Ectodermal cell (in vitro differentiated cells): ENCODE data around the gene OPRL1.
"Not testable (repeated sequence)": the region's sequence is repeated elsewhere in the genome, so short reads cannot be mapped to it uniquely, and the experiment has no call there.

ENCODE experiments used
- H3K27ac ChIP-seq: 2 replicates; pipeline ENCODE4 v1.7.0; 2013; ENCODE audit warnings: mild to moderate bottlenecking, low read depth, low read length; ENCODE audit not compliant: insufficient read depth, poor library complexity, severe bottlenecking
- H3K27me3 ChIP-seq: 2 replicates; pipeline ENCODE4 v1.7.0; 2013; ENCODE audit warnings: mild to moderate bottlenecking, low read length; ENCODE audit not compliant: insufficient read depth, control insufficient read depth, poor library complexity, severe bottlenecking
- H3K36me3 ChIP-seq: one replicate; pipeline ENCODE4 v1.7.0; 2013; ENCODE audit warnings: low read length; ENCODE audit not compliant: control insufficient read depth, insufficient read depth
- H3K4me1 ChIP-seq: one replicate; pipeline ENCODE4 v1.7.0; 2013; ENCODE audit warnings: low read length; ENCODE audit not compliant: control insufficient read depth, insufficient read depth
- H3K4me3 ChIP-seq: 2 replicates; pipeline ENCODE4 v1.7.0; 2013; ENCODE audit warnings: low read depth, low read length, control low read depth; ENCODE audit not compliant: insufficient read depth
- H3K9me3 ChIP-seq: 2 replicates; pipeline ENCODE4 v1.7.0; 2013; ENCODE audit warnings: mild to moderate bottlenecking, low read length, moderate library complexity; ENCODE audit not compliant: control insufficient read depth
- WGBS, 2 experiments: methylation state at CpG; one replicate each; pipeline ENCODE4 v1.1.7; 2013; ENCODE audit warnings: missing lambda C conversion rate in 2 of 2; 5-methylcytosine and 5-hydroxymethylcytosine counted together

The OPRL1 gene

DNA sequence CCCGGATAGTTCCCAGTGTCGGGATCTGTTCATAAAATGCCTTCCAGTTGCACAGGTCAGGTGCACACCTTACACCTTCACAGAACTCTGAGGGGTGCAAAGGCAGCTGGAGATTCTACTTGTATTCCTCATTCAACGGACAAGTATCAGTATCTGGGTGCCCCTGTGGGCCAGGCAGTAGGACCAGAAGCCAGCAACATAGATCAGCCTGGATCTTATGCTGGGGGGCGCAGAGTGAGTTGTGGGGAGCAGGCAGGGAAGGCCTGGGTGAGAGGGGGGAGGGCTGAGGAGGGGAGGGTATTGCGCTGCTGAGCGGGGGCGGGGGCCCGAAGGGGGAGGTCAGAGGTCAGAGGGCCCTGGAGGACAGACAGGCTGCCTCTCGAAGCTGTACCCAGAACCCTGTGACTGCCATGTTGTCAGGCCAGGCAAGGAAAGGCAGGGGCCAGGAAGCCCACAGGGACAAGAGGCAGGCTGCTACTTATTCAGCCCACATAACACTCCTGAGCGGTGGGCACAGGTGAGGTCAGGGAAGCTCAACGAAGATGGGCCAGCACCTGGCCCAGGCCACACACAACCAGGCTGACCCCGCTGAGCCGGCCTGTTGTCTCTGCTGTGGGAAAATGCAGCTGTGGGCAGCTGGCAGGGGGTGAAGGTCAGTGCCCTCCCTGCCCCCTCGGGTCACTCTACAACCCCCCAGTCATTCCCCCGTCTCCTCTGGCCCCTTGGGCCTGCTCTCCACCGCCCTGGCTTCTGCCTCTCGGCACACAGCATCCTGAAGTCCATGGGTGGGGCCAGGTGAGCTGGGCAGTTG lies 1.1 kb downstream of the OPRL1 start:
- H3K4me3 ChIP-seq = peak overlapping the region; percentile 59
- H3K27ac ChIP-seq = no peak overlapping the region
- H3K9me3 ChIP-seq = no peaks in the 10 kb centered on the region
- H3K36me3 ChIP-seq = no peaks in the 10 kb centered on the region
- peaks cover 45% of the 10 kb centered on the region for H3K4me1 ChIP-seq
- 84 to 85% methylated on average over 17 of the region's 17 CpGs for WGBS, 2 experiments
- peaks cover 61% of the 10 kb centered on the region for H3K27me3 ChIP-seq

DNA sequence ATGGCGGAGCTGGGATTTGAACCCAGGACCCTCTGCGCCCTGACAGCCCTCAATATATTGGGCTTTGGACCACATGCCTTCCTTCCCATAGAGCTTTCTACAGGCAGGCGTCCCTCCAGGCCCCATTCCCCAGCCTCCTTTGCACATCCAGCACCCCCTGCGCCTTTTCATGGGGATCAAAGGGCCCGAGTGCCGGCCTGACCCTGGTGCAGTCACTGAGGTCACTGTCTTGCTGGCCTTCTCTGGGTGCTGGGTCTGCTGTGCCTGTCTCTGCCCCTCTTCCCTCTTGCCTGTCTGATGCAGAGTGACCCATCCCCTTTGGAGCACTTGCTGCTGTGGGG lies 1.7 kb downstream of the OPRL1 start:
- H3K4me3 ChIP-seq = no peak overlapping the region
- WGBS, 2 experiments = 91 to 92% methylated on average over 6 of the region's 6 CpGs
- H3K27me3 ChIP-seq = peaks cover 66% of the 10 kb centered on the region
- H3K27ac ChIP-seq = no peak overlapping the region
- no peaks in the 10 kb centered on the region for H3K9me3 ChIP-seq
- no peaks in the 10 kb centered on the region for H3K36me3 ChIP-seq
- H3K4me1 ChIP-seq = peaks cover 45% of the 10 kb centered on the region

DNA sequence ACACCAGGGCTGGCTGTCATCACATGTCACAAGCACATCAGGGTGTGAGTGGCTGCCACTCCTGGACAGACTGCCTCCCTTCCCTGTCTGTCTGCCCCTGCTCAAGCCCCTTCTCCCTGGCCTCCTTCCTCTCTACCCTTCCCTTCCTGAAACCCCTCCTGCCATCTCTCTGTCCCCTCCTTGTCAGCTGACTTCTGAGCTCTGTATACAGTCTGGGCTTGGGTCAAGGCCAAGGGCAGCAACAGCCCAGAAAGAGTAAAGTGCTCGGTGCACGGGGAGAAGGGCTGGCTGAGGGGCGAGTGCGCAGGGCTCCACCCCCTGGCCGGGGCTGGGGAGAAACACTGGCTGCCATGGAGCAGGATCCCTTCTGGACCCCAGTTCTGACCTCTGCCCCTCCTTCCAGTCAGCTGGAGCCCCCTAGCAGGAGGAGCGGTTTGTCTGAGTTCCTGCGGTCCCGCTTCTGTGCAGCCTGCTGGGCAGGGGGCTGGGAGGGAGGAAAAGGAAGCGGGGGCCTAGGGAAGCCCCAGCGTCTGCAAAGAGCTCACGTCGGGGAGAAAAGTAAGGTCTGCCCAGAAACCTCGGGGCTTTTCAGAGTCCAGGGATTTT lies 2.3 kb downstream of the OPRL1 start:
- 18 to 21% methylated on average over 13 of the region's 13 CpGs for WGBS, 2 experiments
- Histone ChIP-seq H3K36me3 (no peaks in the 10 kb centered on the region), H3K27me3 (peaks cover 69% of the 10 kb centered on the region), H3K4me3 (no peak overlapping the region), H3K4me1 (peaks cover 45% of the 10 kb centered on the region), H3K27ac (no peak overlapping the region), H3K9me3 (no peaks in the 10 kb centered on the region)

DNA sequence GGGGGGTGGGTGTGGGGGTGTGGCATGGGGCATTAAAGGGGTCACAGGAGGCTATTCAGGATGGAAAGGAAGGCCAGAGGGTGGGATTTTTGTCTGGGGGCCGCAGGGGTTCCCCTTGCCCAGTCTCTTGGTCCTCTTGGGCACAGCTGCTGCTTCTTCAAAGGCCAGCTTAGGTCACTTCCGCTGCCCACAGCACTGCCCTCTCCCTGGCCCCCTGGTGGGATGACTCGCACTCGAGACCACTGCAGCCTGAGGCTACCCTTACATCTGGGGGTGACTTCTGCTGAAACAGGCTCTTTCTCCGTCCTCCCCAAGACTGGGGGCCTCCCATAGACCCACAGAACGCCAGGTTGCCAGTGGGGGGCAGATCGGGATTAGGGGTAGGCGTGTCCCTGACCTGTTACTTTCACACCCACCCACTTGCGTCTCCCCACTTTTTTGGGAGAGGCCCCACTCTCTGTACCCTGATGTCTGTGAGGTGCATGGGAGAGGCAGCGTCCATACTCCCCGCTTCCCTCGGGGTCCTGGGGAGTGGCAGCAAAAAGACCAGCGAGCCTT lies 3.0 kb downstream of the OPRL1 start:
- Histone ChIP-seq H3K9me3 (no peaks in the 10 kb centered on the region), H3K4me3 (peak overlapping the region; percentile 47), H3K27me3 (peaks cover 69% of the 10 kb centered on the region), H3K36me3 (no peaks in the 10 kb centered on the region), H3K27ac (no peak overlapping the region), H3K4me1 (peaks cover 44% of the 10 kb centered on the region)
- 34 to 35% methylated on average over 13 of the region's 13 CpGs for WGBS, 2 experiments

DNA sequence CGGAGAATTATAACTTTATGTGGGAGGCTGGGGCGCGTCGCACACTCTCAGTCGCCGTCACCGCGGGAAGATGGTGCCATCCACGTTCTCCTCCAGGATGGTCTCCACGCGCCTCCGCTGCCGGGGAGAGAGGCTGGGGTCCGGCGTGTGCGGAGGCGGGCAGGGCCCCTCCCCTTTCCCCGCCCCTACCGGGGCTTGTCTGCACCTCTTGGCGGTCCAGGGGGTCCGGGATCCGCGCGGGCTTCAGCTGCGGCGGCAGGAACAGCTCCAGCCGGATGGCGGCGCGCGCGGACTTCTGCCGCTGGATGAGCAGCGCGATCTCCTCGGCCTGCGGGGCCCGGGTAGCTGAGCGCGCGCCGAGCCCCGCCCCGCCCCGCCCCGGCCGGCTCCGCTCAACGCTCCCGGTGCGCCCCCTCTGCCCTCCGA lies 3.5 kb downstream of the OPRL1 start:
- Histone ChIP-seq H3K27ac (no peak overlapping the region), H3K4me3 (peak overlapping the region; percentile 47), H3K27me3 (peaks cover 69% of the 10 kb centered on the region), H3K9me3 (no peaks in the 10 kb centered on the region), H3K36me3 (no peaks in the 10 kb centered on the region), H3K4me1 (peaks cover 39% of the 10 kb centered on the region)
- 2% methylated on average over 52 of the region's 52 CpGs for WGBS, 2 experiments

DNA sequence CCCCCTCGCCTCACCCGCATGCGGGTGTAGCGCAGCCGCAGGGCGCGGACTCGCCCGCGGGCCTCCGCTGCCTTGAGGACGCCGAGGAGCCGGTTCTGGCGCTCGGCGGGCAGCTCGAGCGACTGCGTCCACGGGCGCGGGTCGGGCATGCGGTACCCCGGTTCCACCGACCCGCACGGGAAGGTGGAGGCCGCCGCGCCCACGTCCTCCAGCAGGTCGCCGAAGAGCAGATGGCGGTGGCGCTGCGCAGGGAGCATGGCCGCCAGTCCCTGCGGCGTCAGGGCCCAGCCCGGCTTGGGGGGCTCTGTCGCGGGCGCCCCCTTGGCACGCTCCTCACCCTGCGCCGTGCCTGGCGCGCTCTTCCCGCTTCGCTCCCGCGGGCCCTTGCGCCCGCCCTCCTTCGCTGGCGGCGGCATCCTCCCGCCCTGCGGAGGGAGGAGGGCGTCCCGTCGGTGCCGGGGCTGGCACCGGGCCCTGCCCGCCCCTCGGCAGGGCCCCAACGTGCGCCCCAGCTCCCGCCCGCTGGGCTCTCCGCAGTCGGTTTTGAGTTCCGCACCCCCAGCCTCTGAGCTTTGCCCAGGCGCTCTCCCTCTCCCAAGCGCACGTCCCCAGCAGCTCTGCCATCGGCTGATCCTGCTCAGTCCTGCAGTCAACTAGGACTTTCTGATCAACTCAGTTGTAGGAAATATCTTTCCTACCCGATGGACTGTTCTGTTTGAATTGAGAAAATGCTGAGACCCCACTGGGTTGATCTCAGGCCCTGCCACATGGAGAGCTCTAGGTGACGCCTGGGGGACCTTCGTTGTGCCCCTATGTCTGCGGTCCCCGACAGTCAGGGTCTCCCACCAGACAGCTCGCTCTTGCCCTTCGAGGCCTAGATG lies 4.2 kb downstream of the OPRL1 start, which contains the start of gene LKAAEAR1:
Gene LKAAEAR1, minus strand, starts transcription at position 595 of the 881 bp plus-strand sequence. Its CDS starts 179 bp downstream, at position 416.
- no peaks in the 10 kb centered on the region for H3K36me3 ChIP-seq
- WGBS, 2 experiments = 3 to 4% methylated on average over 86 of the region's 86 CpGs

DNA sequence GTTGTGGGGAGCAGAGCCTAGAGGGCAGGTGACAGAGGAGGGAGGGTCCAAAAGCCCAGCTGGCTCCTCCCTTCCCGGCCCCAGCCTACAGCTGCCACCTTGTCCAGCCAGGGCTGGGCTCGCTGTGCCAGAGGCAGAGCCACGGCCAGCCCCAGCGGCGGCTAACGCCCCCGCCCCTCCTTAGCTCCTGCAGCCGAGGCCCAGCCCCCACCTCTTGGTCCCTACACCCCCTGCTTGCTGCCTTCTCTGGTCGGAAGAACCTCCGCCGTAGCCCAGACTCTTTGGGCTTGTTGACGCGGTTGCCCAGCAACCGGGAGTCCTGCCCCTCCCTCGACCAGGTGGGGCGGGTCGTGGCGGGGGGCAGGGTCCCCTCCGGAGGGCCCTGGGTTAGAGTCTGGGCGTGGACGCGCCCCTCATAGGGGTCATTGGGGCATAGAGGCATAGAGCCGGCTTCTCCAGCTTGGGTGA lies 4.8 kb downstream of the OPRL1 start:
- Histone ChIP-seq H3K27ac (no peak overlapping the region), H3K27me3 (peaks cover 80% of the 10 kb centered on the region), H3K4me1 (peaks cover 29% of the 10 kb centered on the region), H3K4me3 (peak overlapping the region; percentile 0), H3K9me3 (no peaks in the 10 kb centered on the region), H3K36me3 (no peaks in the 10 kb centered on the region)
- 12% methylated on average over 23 of the region's 23 CpGs for WGBS, 2 experiments

More for the DNA sequence above, 4.2 kb downstream of the OPRL1 start, which contains the start of gene LKAAEAR1:
- H3K4me3 ChIP-seq = peak within 1 kb of the TSS; percentile 47
- peaks cover 75% of the 10 kb centered on the region for H3K27me3 ChIP-seq
- H3K27ac ChIP-seq = no peak within 1 kb of the TSS
- H3K9me3 ChIP-seq = no peaks in the 10 kb centered on the region
- H3K4me1 ChIP-seq = peaks cover 32% of the 10 kb centered on the region

DNA sequence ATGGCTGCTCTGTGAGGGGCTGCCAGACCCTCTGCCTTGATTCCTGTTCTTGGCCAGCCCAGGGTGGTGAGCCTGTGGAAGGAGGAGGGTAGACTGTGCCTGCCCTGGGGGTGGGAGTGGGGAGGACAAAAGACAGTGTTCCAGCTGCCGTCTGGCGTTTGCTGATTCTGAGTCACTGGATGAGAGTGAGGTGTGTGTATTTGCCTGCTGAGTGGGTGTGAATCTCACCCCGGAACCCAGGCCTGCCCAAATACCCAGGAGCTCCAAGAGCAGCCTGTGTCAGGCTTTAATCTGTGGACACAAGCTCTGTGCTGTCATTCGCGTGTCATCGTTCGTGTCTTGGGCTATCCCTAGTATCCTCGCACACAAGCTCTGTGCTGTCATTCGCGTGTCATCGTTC lies 6.9 kb downstream of the OPRL1 start:
- H3K4me3 ChIP-seq = no peak overlapping the region
- WGBS, 2 experiments = 92 to 93% methylated on average over 6 of the region's 11 CpGs
- peaks cover 64% of the 10 kb centered on the region for H3K27me3 ChIP-seq

DNA sequence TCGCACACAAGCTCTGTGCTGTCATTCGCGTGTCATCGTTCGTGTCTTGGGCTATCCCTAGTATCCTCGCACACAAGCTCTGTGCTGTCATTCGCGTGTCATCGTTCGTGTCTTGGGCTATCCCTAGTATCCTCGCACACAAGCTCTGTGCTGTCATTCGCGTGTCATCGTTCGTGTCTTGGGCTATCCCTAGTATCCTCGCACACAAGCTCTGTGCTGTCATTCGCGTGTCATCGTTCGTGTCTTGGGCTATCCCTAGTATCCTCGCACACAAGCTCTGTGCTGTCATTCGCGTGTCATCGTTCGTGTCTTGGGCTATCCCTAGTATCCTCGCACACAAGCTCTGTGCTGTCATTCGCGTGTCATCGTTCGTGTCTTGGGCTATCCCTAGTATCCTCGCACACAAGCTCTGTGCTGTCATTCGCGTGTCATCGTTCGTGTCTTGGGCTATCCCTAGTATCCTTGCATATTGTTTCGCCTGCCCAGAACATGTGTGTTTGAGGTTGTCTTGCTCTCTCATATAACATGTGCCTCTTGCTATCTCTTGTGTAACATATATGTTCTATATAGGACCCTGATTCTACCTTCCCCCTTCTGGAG lies 7.4 kb downstream of the OPRL1 start:
- not testable (repeated sequence) for H3K27ac ChIP-seq, H3K36me3 ChIP-seq, H3K4me3 ChIP-seq, H3K9me3 ChIP-seq
- Histone ChIP-seq H3K27me3 (peaks cover 59% of the 10 kb centered on the region), H3K4me1 (peaks cover 21% of the 10 kb centered on the region)
- WGBS, 2 experiments = 96% methylated on average over 6 of the region's 36 CpGs

More for the DNA sequence above, 6.9 kb downstream of the OPRL1 start:
- no peaks in the 10 kb centered on the region for H3K36me3 ChIP-seq
- peaks cover 20% of the 10 kb centered on the region for H3K4me1 ChIP-seq
- no peaks in the 10 kb centered on the region for H3K9me3 ChIP-seq
- H3K27ac ChIP-seq = no peak overlapping the region
